ENCODE measurements around the gene GPX4.

- TF ChIP-seq POLR2A (IDR thresholded peaks at IDR 0.05; ENCODE audit: low read depth) (no peak), CTCF (IDR thresholded peaks at IDR 0.05) (no peak), POLR2AphosphoS5 (IDR thresholded peaks at IDR 0.05) (no peak)
Measured at GRCh38 chr19:1111641-1112267, 8.0 kb downstream of the GPX4 start.
